Stimulated activated CD4-positive, alpha-beta T cell treated with anti-CD3 and anti-CD28 coated beads, Interleukin-15, amount 100 ng/mL, for 48 hours (primary cell): Measurements from ENCODE around the gene PRSS57.
A peak's percentile ranks its signal among the peaks of the same experiment; 100 is the strongest.
"Not testable (repeated sequence)": the region's sequence is repeated elsewhere in the genome, so short reads cannot be mapped to it uniquely, and the experiment has no call there.

Experiments used
- DNase-seq, 2 donors: peaks; one replicate each; pipeline ENCODE4 v3.0.0-alpha.2; 2020; ENCODE audit warnings: low read depth in 2 of 2

PRSS57 gene

GRCh38 chr19:723247-723646 lies 28.0 kb upstream of the PRSS57 start:
- DNase-seq, result no peak

DNA sequence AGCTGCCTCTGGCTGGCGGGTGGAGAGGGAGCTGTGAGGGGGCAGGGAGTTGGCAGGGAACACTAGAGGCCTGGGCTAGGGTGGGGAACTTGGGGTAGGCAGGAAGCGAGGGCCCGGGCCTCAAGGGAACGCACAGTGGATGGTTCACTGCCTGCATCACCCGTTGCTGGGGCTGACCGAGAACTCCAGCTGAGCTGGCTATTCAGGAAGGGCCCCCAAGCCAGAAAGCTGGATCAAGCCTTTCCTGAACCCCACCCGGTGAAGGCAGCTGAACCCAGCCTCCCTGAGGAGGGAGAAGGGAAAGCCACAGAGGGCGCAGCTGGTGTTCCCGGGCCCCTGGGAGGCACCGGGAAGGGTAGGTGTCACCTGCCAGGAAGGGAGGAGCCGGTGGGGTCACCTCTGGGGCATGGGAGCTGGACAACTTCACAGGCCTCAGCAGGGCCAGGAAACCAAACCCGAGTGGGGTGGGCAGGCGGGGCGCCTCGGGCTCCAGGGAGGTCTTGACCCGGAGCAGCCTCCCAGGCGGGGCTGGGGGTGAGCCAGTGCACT lies 27.4 kb upstream of the PRSS57 start:
- no peak for DNase-seq

- no peak for DNase-seq
Observed at GRCh38 chr19:720345-721160, 25.3 kb upstream of the PRSS57 start.

DNA sequence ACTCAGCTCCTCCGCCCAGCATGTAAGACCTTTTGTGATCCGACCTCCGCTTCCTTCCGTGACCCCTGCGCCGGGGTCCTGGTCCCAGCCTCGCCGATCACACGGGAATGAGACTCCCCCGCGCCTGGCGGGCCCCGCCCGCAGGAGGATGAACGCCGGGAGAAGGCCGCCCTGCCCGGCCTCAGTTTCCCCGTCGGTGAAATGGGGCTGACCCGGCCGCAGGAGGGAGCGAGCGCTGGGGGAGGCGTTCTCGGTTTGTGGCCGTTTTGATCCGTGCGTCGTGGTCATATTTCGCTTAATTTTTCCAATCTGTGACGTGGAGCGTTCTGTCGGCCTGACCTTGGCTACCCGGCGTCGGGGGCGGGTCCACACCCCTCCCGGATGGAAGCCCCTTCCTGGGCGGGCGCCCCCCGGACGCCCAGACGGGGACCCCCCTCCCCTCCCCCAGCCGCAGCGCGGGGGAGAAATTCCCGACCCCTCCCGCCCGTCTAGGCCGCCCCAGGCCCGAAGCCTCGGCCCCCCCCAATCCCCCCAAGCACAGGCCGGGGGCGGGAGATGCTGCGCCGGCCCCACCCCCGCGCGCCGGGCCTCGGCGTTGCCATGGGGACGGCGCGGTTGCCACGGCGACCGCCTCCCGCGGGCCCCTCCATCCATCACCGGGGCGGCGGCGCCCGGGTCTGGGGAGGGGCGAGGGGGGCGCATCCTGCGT lies 24.5 kb upstream of the PRSS57 start:
- no peak for DNase-seq

DNA sequence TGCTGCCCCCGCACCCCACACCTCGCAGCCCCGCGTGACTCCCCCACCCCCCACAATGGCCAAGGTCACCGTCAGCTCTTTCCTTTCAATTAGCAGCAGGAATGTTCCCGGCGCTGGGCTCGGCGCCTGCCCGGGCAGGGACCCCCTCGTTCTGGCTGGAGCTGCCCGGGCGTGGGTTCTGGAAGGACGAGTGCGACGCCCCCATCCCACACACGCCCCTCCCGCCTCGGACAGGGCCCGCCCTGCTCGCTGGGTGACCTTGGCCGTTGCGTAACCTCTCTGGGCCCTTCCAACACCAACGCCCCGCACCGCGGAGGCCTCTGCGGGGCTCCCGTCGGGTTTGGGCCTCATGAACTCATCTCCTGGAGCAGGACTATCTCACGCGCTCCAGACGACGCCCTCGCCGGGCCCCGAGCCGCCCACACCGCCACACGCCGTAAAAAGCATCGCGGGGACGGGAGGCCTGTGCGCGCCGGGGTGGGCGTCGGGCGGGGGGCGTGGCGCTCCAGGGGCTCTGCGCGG lies 23.8 kb upstream of the PRSS57 start:
- DNase-seq, result no peak

DNA sequence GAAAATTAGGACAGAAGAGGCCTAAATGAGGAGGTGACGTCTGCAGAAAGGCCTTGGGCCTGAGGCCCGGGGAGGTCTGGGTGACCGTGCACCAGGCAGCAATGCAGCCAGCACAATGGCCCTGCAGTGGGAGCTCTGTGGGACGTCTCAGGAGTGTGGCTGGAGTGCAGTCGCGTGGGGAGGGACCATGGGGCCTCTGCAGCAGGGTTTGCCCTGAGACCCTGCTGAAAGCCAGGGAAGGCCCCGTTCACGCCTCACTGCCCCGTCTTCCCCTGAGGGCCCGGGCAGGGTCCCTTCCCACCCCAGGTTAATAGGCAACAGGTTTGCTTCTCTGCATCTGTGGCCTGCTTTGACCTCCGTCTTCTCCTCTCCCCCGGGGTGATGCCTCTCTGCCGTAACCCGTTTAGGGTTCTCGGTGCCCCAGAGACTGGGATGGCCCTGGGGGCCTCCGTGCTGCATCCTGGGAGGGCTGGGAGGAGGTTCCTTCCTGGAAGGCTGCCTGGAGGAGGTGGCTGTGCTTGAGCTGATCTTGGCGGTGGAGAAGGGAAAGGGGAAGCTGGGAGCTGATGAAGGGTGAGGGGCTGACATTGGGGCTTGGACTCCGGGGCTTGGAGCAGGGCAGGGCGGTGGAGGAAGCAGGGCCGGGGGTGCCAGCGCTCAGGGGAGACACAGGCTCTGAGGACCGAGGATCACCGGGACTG lies 23.1 kb upstream of the PRSS57 start:
- DNase-seq, result no peak

- DNase-seq, result no peak
Observed at GRCh38 chr19:715347-715746, 20.1 kb upstream of the PRSS57 start.

GRCh38 chr19:711254-711653 lies 16.0 kb upstream of the PRSS57 start:
- no peak for DNase-seq

GRCh38 chr19:710767-711166 lies 15.5 kb upstream of the PRSS57 start:
- DNase-seq, result no peak

DNA sequence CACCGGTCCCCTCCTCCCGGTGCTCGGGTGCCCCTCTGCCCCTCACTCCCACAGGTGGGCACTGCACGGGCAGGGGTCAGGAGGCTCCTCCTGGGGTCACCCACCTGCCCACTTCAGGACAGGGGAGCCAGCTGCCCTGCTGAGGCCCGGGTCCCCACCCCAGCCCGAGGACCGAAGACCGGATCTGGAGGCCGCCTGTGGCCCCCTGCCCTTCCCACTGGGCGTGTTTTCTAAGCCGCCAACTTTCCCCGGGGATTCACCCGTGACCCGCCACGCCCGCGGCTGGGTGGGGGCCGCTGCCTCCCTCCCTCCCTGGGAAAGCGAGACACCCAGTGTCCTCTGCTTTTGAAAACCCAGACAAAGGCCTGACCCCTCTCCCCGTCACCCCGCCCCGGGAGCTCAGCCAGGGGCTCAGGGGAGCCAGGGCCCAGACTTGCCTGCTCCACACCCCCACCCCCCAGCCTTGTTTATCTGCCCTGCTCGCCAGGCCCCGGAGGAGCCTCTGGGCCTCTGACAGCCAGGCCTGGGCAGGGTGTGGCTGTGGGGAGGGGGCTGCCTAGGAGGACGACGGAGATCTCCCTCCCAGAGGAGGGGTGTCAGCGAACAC lies 14.8 kb upstream of the PRSS57 start:
- no peak for DNase-seq

DNA sequence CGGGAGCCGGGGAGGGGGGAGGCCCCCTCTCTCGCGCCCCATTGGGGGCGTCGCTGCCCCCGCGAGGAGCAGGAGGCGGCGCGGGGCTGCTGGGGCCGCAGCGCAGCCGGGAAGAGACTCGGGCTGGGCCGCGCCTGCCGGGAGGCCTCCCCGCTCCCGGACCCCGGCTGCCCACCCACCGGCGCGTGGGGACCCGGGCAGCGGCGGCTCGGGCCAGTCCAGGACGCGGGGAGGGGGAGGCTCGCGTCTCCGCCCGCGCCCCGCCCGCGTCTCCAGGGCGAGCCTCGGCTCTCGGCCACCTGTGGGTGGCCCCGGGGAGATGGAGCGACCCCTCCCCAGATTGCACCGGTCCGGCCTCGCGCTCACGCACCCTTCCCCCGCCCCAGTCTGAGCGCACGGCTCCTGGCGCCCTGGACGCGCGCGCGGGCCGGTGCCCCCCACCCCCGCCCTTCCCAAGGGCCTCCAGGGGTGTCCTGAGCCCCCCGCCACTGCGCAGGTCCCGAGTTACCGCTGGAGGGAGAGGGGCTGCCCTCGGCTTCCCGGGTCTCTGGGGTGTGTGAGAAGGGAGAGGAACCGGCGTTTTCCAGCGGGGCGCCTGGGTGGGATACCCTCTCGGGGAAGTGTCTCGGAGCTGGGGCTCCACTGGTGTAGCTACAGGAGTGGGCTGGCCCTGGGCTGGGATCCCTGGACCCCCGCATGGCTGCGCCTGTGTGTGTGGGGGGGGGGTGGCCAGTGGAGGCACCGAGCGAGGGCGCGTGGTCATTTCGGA lies 14.1 kb upstream of the PRSS57 start:
- DNase-seq, result no peak

DNA sequence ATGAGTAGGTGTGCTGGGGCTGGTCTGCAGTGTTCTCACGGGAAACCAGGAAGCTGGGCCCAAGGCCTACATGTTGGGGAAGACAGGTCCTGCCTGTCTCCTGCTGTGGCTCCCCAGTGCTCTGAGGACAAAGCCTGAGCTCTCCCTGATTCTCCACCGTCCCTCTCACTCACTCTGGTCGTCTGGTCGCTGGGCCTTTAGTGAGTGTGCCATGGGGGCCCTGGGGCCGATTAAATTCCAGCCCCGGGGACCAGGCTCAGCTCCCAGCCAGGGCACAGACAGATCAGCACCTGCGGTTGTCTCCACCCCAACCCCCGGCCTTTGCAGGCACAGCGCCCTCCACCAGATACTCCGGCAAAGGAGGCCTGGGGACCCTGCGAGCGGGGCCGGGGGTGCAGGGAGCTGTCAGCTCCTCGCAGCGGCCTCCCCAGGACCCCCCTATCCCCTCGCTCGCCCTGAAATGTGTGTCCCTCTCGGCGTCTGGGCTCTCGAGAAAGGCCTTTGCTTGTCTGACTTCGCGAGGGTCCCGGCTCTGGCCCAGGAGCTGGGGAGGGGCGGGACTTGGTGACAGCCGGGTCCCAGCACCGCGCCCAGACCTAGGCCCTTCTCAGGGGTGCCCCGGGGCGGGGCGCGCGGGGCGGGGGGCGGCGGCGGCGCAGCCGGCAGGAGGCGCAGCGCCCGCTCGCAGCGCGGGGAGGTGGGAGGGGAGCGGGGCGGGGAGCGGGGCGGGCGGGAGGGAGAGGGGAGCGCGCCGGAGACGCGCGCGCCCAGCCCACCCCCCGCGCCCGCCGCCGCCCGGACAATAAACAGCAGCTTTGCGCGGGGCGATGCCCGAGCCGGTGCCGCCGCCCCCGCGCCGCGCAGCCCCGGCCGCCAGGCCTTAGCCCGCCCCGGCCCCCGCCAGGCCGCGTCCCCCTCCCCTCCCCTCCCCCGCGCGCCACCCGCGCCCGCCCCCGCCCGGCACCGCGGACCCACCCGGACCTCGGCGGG lies 13.2 kb upstream of the PRSS57 start, which contains the start of gene PALM:
PALM (plus strand) TSS at position 782 of the 990 bp plus-strand sequence. CDS start 212 bp downstream, outside the sequence.
- DNase-seq, result no peak

- no peak for DNase-seq
Observed at GRCh38 chr19:704447-704741, 9.1 kb upstream of the PRSS57 start.

GRCh38 chr19:703651-704446 lies 8.6 kb upstream of the PRSS57 start:
- DNase-seq, result peak; percentile 63 to 79

- DNase-seq, result no peak
Observed at GRCh38 chr19:703329-703650, 8.0 kb upstream of the PRSS57 start.

DNA sequence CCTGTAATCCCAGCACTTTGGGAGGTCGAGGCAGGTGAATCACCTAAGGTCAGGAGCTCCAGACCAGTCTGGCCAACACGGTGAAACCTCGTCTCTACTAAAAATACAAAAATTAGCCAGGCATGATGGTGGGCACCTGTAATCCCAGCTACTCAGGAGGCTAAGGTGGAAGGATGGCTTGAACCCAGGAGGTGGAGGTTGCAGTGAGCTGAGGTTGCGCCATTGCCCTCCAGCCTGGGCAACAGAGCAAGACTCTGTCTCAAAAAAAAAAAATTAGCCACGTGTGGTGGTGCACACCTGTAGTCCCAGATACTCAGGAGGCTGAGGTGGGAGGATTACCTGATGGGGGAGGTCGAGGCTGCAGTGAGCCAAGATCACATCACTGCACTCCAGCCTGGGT lies 7.6 kb upstream of the PRSS57 start:
- DNase-seq, result not testable (repeated sequence)

DNA sequence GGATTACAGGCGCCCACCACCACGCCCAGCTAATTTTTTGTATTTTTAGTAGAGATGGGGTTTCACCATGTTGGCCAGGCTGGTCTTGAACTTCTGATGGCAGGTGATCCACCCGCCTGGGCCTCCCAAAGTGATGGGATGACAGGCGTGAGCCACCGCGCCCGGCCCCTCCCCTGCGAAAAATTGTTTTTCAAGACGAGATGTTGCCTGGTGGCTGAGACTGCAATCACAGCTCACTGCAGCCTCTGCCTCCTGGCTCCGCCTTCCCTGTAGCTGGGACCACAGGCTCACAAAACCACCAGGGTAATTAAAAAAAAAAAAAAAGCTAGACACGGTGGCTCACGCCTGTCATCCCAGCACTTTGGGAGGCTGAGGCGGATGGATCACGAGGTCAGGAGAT lies 4.6 kb upstream of the PRSS57 start:
- not testable (repeated sequence) for DNase-seq

DNA sequence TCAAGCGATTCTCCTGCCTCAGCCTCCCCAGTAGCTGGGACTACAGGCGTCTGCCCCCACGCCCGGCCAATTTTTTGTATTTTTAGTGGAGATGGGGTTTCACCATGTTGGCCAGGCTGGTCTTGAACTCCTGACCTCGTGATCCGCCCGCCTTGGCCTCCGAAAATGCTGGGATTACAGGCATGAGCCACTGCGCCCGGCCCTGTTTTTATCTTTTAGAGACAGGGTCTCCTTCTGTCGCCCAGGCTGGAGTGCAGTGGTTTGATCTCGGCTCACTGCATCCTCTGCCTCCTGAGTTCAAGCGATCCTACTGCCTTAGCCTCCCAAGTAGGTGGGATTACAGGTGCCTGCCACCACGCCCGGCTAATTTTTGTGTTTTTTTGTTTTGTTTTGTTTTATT lies 3.3 kb upstream of the PRSS57 start:
- DNase-seq, result not testable (repeated sequence)
